GM08714 (cell line): ENCODE data around the gene MPG.

Source experiments
- H3K4me3 ChIP-seq: fragments of 200-500 bp; sonication (Bioruptor generic); 2 replicates; pipeline ENCODE4 v1.5.1; 2014; ENCODE audit warnings: mild to moderate bottlenecking, low read length, inconsistent platforms
- ZNF274 ChIP-seq: IDR thresholded peaks from 2 replicates; pipeline ENCODE4 v1.6.1; 2012; ENCODE audit warnings: mild to moderate bottlenecking, low read depth, low read length

Gene MPG

GRCh38 chr16:78444-79150 is 572 bp downstream of the MPG start:
- H3K4me3 ChIP-seq = peak overlapping the region; percentile 84; the same call in 1 of the 2 replicates
- TF ChIP-seq ZNF274 = no peak

- peak overlapping the region; percentile 84; the same call in 1 of the 2 replicates for H3K4me3 ChIP-seq
- TF ChIP-seq ZNF274 = no peak
Observed at GRCh38 chr16:79151-80054, 1.4 kb downstream of the MPG start.

DNA sequence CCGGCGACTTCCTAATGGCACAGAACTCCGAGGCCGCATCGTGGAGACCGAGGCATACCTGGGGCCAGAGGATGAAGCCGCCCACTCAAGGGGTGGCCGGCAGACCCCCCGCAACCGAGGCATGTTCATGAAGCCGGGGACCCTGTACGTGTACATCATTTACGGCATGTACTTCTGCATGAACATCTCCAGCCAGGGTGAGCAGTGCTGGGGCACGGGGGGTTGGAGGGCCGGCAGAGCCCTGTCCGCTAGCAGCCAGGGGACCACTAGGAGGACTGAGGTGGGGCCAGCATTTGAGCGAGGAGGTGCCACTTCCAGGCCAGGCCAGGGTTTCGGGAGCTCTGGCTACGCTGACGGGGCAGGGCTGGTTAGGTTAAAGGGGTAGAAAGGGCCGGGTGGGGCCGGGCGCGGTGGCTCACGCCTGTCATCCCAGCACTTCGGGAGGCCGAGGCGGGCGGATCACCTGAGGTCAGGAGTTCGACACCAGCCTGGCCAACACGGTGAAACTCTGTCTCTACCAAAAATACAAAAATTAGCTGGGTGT is 5.1 kb downstream of the MPG start:
- no peak overlapping the region for H3K4me3 ChIP-seq
- TF ChIP-seq ZNF274 = no peak

- no peak for TF ChIP-seq ZNF274
- no peak overlapping the region for H3K4me3 ChIP-seq
Observed at GRCh38 chr16:83781-84615, 6.0 kb downstream of the MPG start.

- no peak for TF ChIP-seq ZNF274
- H3K4me3 ChIP-seq = no peak overlapping the region
Observed at GRCh38 chr16:84718-85406, 6.8 kb downstream of the MPG start.

GRCh38 chr16:85407-85782 is 7.4 kb downstream of the MPG start:
- no peak overlapping the region for H3K4me3 ChIP-seq
- no peak for TF ChIP-seq ZNF274

- H3K4me3 ChIP-seq = no peak overlapping the region
- no peak for TF ChIP-seq ZNF274
Observed at GRCh38 chr16:85865-86264, 7.8 kb downstream of the MPG start.

DNA sequence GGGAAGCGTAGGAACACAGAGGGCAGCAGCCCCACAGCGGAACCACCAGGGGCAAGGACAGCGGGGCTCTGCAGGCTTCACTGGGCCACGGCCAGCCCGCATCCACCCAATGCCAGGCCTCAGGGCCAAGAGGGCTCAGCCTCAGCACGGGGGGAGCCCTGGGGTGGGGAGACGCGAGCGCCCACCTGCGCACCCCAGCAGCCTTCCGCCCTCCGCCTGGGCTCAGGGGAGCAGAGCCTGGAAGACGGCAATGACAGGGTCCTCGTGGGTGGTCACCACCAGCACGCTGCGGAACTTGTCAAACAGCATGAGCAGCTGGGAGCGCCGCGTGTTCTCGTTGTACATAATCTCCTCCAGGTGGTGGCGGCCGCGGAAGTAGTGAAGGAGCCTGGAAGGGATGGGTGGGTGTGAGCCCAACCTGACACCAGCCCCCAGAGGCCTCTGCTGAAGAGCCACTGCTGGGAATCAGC is 8.5 kb downstream of the MPG start:
- no peak for TF ChIP-seq ZNF274
- no peak overlapping the region for H3K4me3 ChIP-seq

DNA sequence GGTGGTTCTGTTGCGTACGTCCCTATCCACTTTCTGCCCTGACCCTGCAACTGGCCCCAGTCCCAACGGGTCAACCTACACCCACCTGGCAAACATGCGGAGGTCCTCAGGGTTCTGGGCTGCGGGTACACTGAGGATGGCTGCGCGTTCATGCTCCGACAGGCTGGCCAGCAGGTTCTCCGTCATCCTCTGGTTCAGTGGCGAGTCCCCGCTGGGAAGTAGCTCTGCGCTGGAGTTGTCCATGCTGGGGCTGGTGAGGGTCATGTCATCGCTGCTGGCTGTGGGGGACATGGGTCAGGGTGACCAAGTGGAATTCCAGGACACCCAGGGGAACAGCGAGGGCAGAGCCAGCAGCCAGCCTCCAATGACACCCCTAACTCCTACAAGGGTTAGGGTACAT is 10.6 kb downstream of the MPG start:
- H3K4me3 ChIP-seq = no peak overlapping the region
- no peak for TF ChIP-seq ZNF274

GRCh38 chr16:89391-90302 is 11.6 kb downstream of the MPG start:
- no peak for TF ChIP-seq ZNF274

DNA sequence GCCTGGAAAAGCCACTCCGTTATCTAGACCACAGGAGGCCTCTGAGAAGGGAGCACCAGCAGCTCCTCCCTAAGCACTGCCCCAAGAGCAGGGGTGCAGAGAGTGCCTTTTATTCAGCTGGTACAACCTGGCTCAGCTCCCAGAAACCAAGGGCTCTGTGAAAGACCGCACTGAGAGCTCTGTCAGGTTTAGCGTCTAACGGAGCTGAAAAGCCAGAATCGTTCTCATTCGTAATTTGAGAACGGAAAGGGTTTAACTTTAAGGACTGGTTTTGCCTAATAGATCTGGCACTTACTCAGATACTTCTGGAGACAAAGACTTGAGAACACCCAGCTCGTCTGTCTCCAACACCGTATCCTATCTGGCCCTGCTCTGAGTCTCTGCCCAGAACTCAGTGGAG is 13.5 kb downstream of the MPG start:
- H3K4me3 ChIP-seq = no peak overlapping the region

More at GRCh38 chr16:89391-90302, 11.6 kb downstream of the MPG start:
- H3K4me3 ChIP-seq = no peak overlapping the region

More for the DNA sequence above, 13.5 kb downstream of the MPG start:
- no peak for TF ChIP-seq ZNF274
